Neutrophil (primary cell): ENCODE data around the gene NUDT16L1.
"Not testable (repeated sequence)": the region's sequence is repeated elsewhere in the genome, so short reads cannot be mapped to it uniquely, and the experiment has no call there.

ENCODE experiments used
- H3K27ac ChIP-seq: fragments of 200-600 bp; sonication (generic); 2 replicates; pipeline ENCODE4 v1.5.1; 2016; ENCODE audit warnings: mild to moderate bottlenecking, moderate library complexity
- H3K27me3 ChIP-seq: fragments of 200-600 bp; sonication (generic); 2 replicates; pipeline ENCODE4 v1.6.0; 2016; ENCODE audit warnings: mild to moderate bottlenecking
- H3K36me3 ChIP-seq: fragments of 200-600 bp; sonication (generic); 2 replicates; pipeline ENCODE4 v1.5.1; 2017
- H3K4me1 ChIP-seq, 2 experiments: fragments of 200-600 bp in 1 of 2; sonication (generic) in 1 of 2; 1 replicate in 1 of 2; 2 replicates in 1 of 2; pipeline versions ENCODE4 v1.5.1 to v1.6.1; 2013 to 2016; ENCODE audit warnings: low read depth in 1 of 2, low read length in 1 of 2, mild to moderate bottlenecking in 1 of 2, moderate library complexity in 1 of 2; ENCODE audit not compliant: control insufficient read depth in 1 of 2, insufficient read depth in 1 of 2
- H3K4me3 ChIP-seq, 2 experiments: fragments of 200-600 bp in 1 of 2; sonication (generic) in 1 of 2; 1 replicate in 1 of 2; 2 replicates in 1 of 2; pipeline ENCODE4 v1.5.1; 2013 to 2016; ENCODE audit warnings: low read depth in 1 of 2, low read length in 1 of 2, mild to moderate bottlenecking in 1 of 2, moderate library complexity in 1 of 2
- H3K9me3 ChIP-seq: fragments of 200-600 bp; sonication (generic); 2 replicates; pipeline ENCODE4 v1.5.1; 2016
- TF ChIP-seq, protein P1 (sequence below): fragments of 200-600 bp; sonication (generic); IDR thresholded peaks from 2 replicates; pipeline ENCODE4 v1.5.1; 2016; ENCODE audit warnings: antibody characterized with exemption

The NUDT16L1 gene

DNA sequence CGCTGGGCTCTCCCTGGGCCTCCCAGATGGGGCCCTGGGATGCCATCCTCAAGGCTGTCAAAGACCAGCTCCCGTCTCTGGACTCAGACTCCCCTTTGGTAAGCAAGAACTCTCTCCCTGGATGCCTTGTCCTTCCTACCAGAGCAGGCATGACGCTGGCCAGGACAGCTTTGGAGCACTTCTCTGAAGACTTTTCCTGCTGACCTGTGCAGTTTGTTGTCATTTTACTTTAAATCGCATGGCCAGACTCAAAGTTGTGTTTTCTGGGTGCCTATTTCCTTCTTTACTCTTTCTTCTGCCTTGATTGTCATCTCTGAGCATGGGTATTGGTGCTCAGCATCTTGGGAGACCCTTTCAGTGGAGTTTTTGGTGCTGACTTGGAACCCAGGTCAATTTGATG is 43.2 kb downstream of the NUDT16L1 start:
- Histone ChIP-seq H3K36me3 (no peaks in the 10 kb centered on the region), H3K27me3 (no peaks in the 10 kb centered on the region), H3K9me3 (no peaks in the 10 kb centered on the region), H3K27ac (no peak overlapping the region), H3K4me1 (peaks cover 19% of the 10 kb centered on the region in 2 experiments), H3K4me3 (no peak overlapping the region)
- TF ChIP-seq, protein P1, sequence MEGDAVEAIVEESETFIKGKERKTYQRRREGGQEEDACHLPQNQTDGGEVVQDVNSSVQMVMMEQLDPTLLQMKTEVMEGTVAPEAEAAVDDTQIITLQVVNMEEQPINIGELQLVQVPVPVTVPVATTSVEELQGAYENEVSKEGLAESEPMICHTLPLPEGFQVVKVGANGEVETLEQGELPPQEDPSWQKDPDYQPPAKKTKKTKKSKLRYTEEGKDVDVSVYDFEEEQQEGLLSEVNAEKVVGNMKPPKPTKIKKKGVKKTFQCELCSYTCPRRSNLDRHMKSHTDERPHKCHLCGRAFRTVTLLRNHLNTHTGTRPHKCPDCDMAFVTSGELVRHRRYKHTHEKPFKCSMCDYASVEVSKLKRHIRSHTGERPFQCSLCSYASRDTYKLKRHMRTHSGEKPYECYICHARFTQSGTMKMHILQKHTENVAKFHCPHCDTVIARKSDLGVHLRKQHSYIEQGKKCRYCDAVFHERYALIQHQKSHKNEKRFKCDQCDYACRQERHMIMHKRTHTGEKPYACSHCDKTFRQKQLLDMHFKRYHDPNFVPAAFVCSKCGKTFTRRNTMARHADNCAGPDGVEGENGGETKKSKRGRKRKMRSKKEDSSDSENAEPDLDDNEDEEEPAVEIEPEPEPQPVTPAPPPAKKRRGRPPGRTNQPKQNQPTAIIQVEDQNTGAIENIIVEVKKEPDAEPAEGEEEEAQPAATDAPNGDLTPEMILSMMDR = no peak

DNA sequence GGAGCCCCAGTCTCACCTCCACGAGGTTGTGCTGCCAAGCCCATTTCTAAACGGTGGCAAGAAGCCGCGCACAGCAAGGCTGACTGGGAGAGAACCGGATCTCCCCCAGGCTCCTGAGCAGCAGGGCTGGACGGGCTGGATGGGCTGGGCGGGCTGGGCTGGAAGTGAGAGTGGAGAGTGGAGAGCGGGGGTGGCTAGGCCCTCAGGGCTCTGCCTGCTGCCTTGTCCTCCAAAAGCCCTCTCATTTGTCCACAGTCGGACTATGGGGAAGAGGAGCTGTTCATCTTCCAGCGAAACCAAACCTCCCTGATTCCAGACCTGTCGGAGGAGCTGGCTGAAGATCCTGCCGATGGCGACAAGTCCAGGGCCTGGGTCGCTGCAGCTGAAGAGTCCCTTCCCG is 44.2 kb downstream of the NUDT16L1 start:
- TF ChIP-seq, protein P1 = no peak
- peaks cover 19% of the 10 kb centered on the region in 2 experiments for H3K4me1 ChIP-seq
- H3K9me3 ChIP-seq = no peaks in the 10 kb centered on the region
- H3K4me3 ChIP-seq = no peak overlapping the region
- H3K36me3 ChIP-seq = no peaks in the 10 kb centered on the region
- H3K27me3 ChIP-seq = no peaks in the 10 kb centered on the region
- no peak overlapping the region for H3K27ac ChIP-seq

GRCh38 chr16:4738370-4738769 is 45.0 kb downstream of the NUDT16L1 start:
- H3K4me1 ChIP-seq = peaks cover 19% of the 10 kb centered on the region in 2 experiments
- H3K27ac ChIP-seq, H3K9me3 ChIP-seq, H3K36me3 ChIP-seq, H3K27me3 ChIP-seq, H3K4me3 ChIP-seq: not testable (repeated sequence)

DNA sequence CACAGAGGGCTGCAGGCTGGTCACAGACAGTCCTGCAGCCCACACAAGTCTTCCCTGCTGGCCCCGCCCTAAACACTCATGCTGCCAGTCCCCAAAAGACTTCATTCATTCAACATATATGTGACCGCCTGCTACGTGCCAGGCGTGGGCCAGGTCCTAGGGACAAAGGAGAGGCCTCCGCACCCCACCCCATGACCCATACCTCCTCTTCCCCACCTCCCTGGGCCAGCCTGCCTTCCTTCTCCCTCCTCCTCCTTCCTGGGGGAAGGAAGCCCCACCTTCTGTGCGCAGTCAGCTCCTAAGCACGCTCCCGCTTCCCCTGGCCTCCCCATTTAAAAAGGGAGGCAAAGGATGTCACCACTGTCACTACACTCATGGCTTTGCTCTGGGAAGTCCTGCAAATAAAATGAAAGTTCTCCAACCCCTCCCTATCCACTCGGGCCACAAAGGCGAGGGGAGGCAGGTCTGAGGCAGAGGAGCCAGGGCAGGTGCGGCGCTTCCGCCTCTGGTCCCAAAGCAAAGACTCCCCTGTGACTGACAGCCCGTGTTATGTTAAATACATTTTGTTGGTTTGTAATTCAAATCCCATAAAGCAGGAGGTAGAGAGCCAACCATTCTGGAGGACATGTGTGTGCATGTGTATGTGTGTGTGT is 50.0 kb downstream of the NUDT16L1 start:
- TF ChIP-seq, protein P1 = no peak
- H3K27me3 ChIP-seq = peaks cover 11% of the 10 kb centered on the region
- H3K27ac ChIP-seq = no peak overlapping the region
- H3K4me1 ChIP-seq = peaks cover 4 to 5% of the 10 kb centered on the region in 2 experiments
- no peaks in the 10 kb centered on the region for H3K9me3 ChIP-seq
- no peak overlapping the region for H3K4me3 ChIP-seq
- no peaks in the 10 kb centered on the region for H3K36me3 ChIP-seq

- H3K36me3 ChIP-seq = peaks cover 5% of the 10 kb centered on the region
- H3K4me3 ChIP-seq = no peak overlapping the region
- H3K27me3 ChIP-seq = peaks cover 11% of the 10 kb centered on the region
- no peaks in the 10 kb centered on the region for H3K9me3 ChIP-seq
- H3K4me1 ChIP-seq = peaks cover 4 to 5% of the 10 kb centered on the region in 2 experiments
- no peak overlapping the region for H3K27ac ChIP-seq
- TF ChIP-seq, protein P1 = no peak
Observed at GRCh38 chr16:4744555-4745273, 51.4 kb downstream of the NUDT16L1 start.

DNA sequence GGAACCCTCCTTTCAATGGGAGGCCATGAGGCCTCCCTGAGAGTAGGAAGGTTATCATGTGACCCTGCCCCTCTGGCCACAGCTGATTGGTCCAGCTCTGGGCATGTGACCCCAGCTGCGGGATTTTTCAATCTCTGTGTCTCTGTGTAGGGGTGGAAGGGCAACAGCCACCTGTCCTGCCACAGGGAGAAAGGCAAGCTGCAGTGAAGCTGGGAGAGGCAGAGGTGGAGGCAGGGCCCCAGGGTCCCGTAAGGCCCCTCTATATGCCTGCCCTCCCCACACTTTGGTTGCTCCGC is 51.9 kb downstream of the NUDT16L1 start:
- no peaks in the 10 kb centered on the region for H3K9me3 ChIP-seq
- H3K4me1 ChIP-seq = peaks cover 4 to 5% of the 10 kb centered on the region in 2 experiments
- H3K27ac ChIP-seq = no peak overlapping the region
- peaks cover 11% of the 10 kb centered on the region for H3K27me3 ChIP-seq
- no peak overlapping the region for H3K4me3 ChIP-seq
- H3K36me3 ChIP-seq = peaks cover 5% of the 10 kb centered on the region
- TF ChIP-seq, protein P1 = no peak
